Subcutaneous adipose tissue (tissue), 4 donors: Measurements from ENCODE around the gene SLC37A3. TPM values are rescaled to one million over a fixed set of nuclear protein-coding genes. Genes with fewer than 3 reads are reported as not detected.

Experiments
- CTCF ChIP-seq: fragments of 450-650 bp; IDR thresholded peaks from one replicate; pipeline ENCODE4 v1.5.1; 2016; ENCODE audit warnings: low read depth, mild to moderate bottlenecking, control low read depth, antibody characterized with exemption, moderate library complexity
- total RNA-seq, 4 donors: library from RNA; depleted of rRNA; stranded (reverse); fragments of >200 nt; gene quantifications; one replicate each; pipeline ENCODE4 v1.1.0, GENCODE V29; 2016

SLC37A3 gene
- total RNA-seq, 4 donors from 2014 or later, result 49.6 to 69.3 (median 59.6) TPM

GRCh38 chr7:140358412-140359051 is 39.8 kb downstream of the SLC37A3 start:
- no peak for TF ChIP-seq CTCF

DNA sequence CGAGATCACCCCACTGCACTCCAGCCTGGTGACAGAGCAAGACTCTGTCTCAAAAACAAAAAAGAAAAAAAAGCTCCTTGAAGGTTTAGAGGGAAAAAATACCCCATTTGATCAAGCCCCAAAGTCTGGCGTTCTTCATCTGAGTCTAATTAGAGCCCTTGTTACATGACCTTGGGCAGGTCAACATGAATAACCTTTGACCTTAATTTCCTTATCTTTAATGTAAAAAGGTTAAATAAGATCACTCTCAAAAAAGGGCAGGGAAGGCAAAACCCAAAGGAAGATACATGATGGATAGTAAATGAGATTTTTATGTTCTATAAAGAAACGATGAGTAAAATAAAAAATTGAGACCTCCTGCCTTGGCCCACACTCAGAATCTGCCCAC is 40.3 kb downstream of the SLC37A3 start:
- TF ChIP-seq CTCF, result no peak

DNA sequence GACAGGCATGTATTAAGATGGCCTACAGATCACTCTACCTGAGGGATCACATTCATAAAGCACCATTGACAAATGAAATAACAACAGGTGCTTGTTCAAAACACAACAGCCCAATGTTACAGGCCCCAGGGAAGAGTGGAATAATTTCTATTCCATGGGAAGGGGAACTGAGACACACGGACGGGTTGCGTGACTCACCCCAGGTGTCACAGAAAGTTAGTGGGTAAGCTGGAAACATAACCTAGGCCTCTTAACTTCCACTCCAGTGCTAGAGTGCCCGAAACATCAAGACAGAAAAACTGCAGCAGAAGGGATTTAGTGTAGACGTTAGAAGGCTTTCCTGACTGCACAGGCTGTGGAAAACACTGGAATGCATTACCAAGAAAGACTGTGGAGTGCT is 48.3 kb downstream of the SLC37A3 start:
- TF ChIP-seq CTCF, result no peak

- TF ChIP-seq CTCF, result no peak
These were observed 49.1 kb downstream of the SLC37A3 start for GRCh38 chr7:140349144-140349771.

- no peak for TF ChIP-seq CTCF
These were observed 50.0 kb downstream of the SLC37A3 start for GRCh38 chr7:140348161-140348849.

- TF ChIP-seq CTCF, result no peak
These were observed 51.1 kb downstream of the SLC37A3 start for GRCh38 chr7:140347218-140347617.

DNA sequence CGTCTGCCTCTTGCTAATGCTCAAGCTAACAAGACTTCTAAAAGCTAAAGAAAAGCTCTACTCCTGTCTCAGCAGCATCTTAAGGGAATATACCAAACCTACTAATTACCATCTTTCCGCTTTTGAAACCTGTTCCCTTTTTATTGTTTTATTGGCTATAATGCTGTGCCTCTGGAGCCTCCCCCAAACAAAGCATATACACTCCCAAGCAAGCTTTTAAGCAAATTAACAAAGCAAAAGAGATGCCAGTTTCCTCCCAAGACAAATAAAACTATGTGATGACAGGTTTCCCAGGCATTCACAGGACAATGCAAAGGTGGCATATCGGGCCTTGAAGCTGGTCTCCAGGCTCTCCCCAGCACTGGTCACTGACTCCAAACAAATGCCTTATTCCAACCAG is 52.9 kb downstream of the SLC37A3 start:
- TF ChIP-seq CTCF, result no peak
